HG03571 (cell line): Measurements from ENCODE around the gene OR1J2.
"Not testable (repeated sequence)": the region's sequence is repeated elsewhere in the genome, so short reads cannot be mapped to it uniquely, and the experiment has no call there.

Source experiments
- ATAC-seq: cut with Tn5 transposase; IDR thresholded peaks from one replicate; pipeline ENCODE4 v1.9.1; 2021; ENCODE audit not compliant: unreplicated experiment

Gene OR1J2

GRCh38 chr9:122510502-122510901, at the start of gene OR1J2:
Gene OR1J2 (plus strand): TSS chr9:122510802. CDS start chr9:122510802, 0 bp downstream.
- no peak for ATAC-seq

GRCh38 chr9:122463828-122464632, 46.6 kb upstream of the OR1J2 start:
- ATAC-seq, result no peak

- ATAC-seq, result peak; percentile 67
These were observed 45.7 kb upstream of the OR1J2 start for GRCh38 chr9:122464633-122465567.

- ATAC-seq, result no peak
These were observed 44.1 kb upstream of the OR1J2 start for GRCh38 chr9:122466456-122466855.

GRCh38 chr9:122468735-122469134, 41.9 kb upstream of the OR1J2 start:
- no peak for ATAC-seq

GRCh38 chr9:122474561-122474960, 36.0 kb upstream of the OR1J2 start:
- ATAC-seq, result no peak

- no peak for ATAC-seq
These were observed 34.9 kb upstream of the OR1J2 start for GRCh38 chr9:122475717-122476116.

- no peak for ATAC-seq
These were observed 33.3 kb upstream of the OR1J2 start for GRCh38 chr9:122477346-122477745.

GRCh38 chr9:122477826-122478225, 32.8 kb upstream of the OR1J2 start, which contains the start of gene OR1J1:
Gene OR1J1 (minus strand): TSS chr9:122477926. CDS start chr9:122477926, 0 bp downstream.
- ATAC-seq, result no peak

GRCh38 chr9:122479062-122479461, 31.5 kb upstream of the OR1J2 start:
- ATAC-seq, result no peak

GRCh38 chr9:122498883-122499288, 11.7 kb upstream of the OR1J2 start:
- no peak for ATAC-seq

GRCh38 chr9:122506964-122507363, 3.6 kb upstream of the OR1J2 start:
- ATAC-seq, result no peak

GRCh38 chr9:122518226-122518625, 7.6 kb downstream of the OR1J2 start:
- ATAC-seq, result no peak

GRCh38 chr9:122518841-122519240, 8.2 kb downstream of the OR1J2 start, which contains the start of gene OR1J4:
Gene OR1J4 (plus strand): TSS chr9:122519141. CDS start chr9:122519141, 0 bp downstream.
- ATAC-seq, result no peak

- ATAC-seq, result no peak
These were observed 8.8 kb downstream of the OR1J2 start for GRCh38 chr9:122519376-122519775.

- ATAC-seq, result no peak
These were observed 16.0 kb downstream of the OR1J2 start for GRCh38 chr9:122526602-122527001.

GRCh38 chr9:122527193-122527592, 16.6 kb downstream of the OR1J2 start, which contains the start of gene OR1N1:
Gene OR1N1 (minus strand): TSS chr9:122527293. CDS start chr9:122527293, 0 bp downstream.
- no peak for ATAC-seq

GRCh38 chr9:122531157-122531556, 20.6 kb downstream of the OR1J2 start:
- ATAC-seq, result not testable (repeated sequence)

- no peak for ATAC-seq
These were observed 25.5 kb downstream of the OR1J2 start for GRCh38 chr9:122536134-122536533.

GRCh38 chr9:122537066-122537465, 26.5 kb downstream of the OR1J2 start:
- ATAC-seq, result not testable (repeated sequence)

GRCh38 chr9:122538757-122539156, 28.2 kb downstream of the OR1J2 start:
- ATAC-seq, result no peak
